ENCODE measurements around the gene STK4. TPM values are rescaled to one million over a fixed set of nuclear protein-coding genes. Genes with fewer than 3 reads are reported as not detected.
A peak's percentile ranks its signal among the peaks of the same experiment; 100 is the strongest.

Gene STK4
- total RNA-seq, 1 experiment from 2014 or later: 43.0 TPM

- no peaks in the 10 kb centered on the region for H4K20me1 ChIP-seq (ENCODE audit: control insufficient read depth, insufficient read depth, insufficient read length)
- no peaks in the 10 kb centered on the region for H3K27me3 ChIP-seq (ENCODE audit: insufficient read depth, low read length)
- H2BK5ac ChIP-seq (ENCODE audit: insufficient read length, low read length): no peak overlapping the region
- peaks cover 4 to 9% of the 10 kb centered on the region in 2 experiments for H3K4me1 Mint-ChIP-seq
- H3K23ac ChIP-seq (ENCODE audit: insufficient read length, low read depth, low read length): no peak overlapping the region
- no peak overlapping the region for H3K56ac ChIP-seq (ENCODE audit: insufficient read length, low read depth, low read length)
- H4K91ac ChIP-seq (ENCODE audit: insufficient read length, low read depth, low read length): no peak overlapping the region
- no peaks in the 10 kb centered on the region for H3K9me3 ChIP-seq (ENCODE audit: control insufficient read depth, low read depth, low read length)
- H3K18ac ChIP-seq (ENCODE audit: insufficient read length, low read depth, low read length): no peak overlapping the region
- WGBS (ENCODE audit: extremely low coverage, insufficient read length, low lambda C conversion rate): no CpG with 5 or more reads among the region's 10 CpGs
- no peaks in the 10 kb centered on the region for H3K23me2 ChIP-seq (ENCODE audit: insufficient read length, low read depth, low read length, poor library complexity, severe bottlenecking)
- H2BK20ac ChIP-seq (ENCODE audit: low read depth, low read length, poor library complexity, severe bottlenecking): no peak overlapping the region
- no peaks in the 10 kb centered on the region for H3K27me3 Mint-ChIP-seq (ENCODE audit: low read depth)
- H3K14ac ChIP-seq (ENCODE audit: insufficient read depth, low read length): no peak overlapping the region
- no peak overlapping the region for H3K4me3 Mint-ChIP-seq
- no peak overlapping the region for H3K27ac ChIP-seq (ENCODE audit: insufficient read length, low read depth, low read length)
- H3K9ac ChIP-seq (ENCODE audit: extremely low read depth, insufficient read length, low read length): no peak overlapping the region
- no peak overlapping the region for H2AFZ ChIP-seq (ENCODE audit: low read length)
- no peaks in the 10 kb centered on the region; the same call in 1 of the 2 replicates for H3K4me1 ChIP-seq (ENCODE audit: insufficient read depth, low read length)
- H3K79me2 ChIP-seq (ENCODE audit: insufficient read depth, low read length): no peaks in the 10 kb centered on the region
- no peak for DNase-seq
- H3K4ac ChIP-seq (ENCODE audit: low read depth, low read length): no peak overlapping the region
- no peaks in the 10 kb centered on the region for H3K79me1 ChIP-seq (ENCODE audit: insufficient read depth, low read depth, low read length, poor library complexity, severe bottlenecking)
- H2BK120ac ChIP-seq (ENCODE audit: low read depth, low read length, poor library complexity, severe bottlenecking): no peak overlapping the region
- no peak overlapping the region for H2AK5ac ChIP-seq (ENCODE audit: insufficient read length, low read length)
- peak overlapping the region in 2 of 3 experiments; percentile 72 to 73; a peak in 2 of 7 replicates for H3K27ac Mint-ChIP-seq
- peaks cover 16 to 75% (median 58%) of the 10 kb centered on the region in 3 experiments; a peak in 6 of 7 replicates for H3K36me3 Mint-ChIP-seq (ENCODE audit: insufficient read depth in 1 of 3, low read depth in 3 of 3)
- H4K5ac ChIP-seq (ENCODE audit: insufficient read length, low read depth, low read length): no peak overlapping the region
- no peak overlapping the region for H3K4me2 ChIP-seq (ENCODE audit: insufficient read depth, insufficient read length, low read length)
- H4K8ac ChIP-seq (replicated peaks; ENCODE audit: insufficient read length, low read depth, low read length): no peak overlapping the region
- H2BK12ac ChIP-seq (ENCODE audit: insufficient read length, low read depth, low read length): no peak overlapping the region
- H3T11ph ChIP-seq (ENCODE audit: low read length): no peak overlapping the region
- H3K9me3 Mint-ChIP-seq: no peaks in the 10 kb centered on the region
- no peak overlapping the region for H2BK15ac ChIP-seq (ENCODE audit: low read depth, low read length)
- TF ChIP-seq CTCF (conservative IDR thresholded peaks at IDR 0.05): no peak
Observed at GRCh38 chr20:44918761-44919160, 47.6 kb upstream of the STK4 start.

Data from H9 (cell line).